ENCODE results near the gene CMPK2. TPM values are rescaled to one million over a fixed set of nuclear protein-coding genes. Genes with fewer than 3 reads are reported as not detected.

Gene CMPK2
- total RNA-seq: 1 to 10 TPM; 2.9 to 9.7 (median 8.0) TPM

DNA sequence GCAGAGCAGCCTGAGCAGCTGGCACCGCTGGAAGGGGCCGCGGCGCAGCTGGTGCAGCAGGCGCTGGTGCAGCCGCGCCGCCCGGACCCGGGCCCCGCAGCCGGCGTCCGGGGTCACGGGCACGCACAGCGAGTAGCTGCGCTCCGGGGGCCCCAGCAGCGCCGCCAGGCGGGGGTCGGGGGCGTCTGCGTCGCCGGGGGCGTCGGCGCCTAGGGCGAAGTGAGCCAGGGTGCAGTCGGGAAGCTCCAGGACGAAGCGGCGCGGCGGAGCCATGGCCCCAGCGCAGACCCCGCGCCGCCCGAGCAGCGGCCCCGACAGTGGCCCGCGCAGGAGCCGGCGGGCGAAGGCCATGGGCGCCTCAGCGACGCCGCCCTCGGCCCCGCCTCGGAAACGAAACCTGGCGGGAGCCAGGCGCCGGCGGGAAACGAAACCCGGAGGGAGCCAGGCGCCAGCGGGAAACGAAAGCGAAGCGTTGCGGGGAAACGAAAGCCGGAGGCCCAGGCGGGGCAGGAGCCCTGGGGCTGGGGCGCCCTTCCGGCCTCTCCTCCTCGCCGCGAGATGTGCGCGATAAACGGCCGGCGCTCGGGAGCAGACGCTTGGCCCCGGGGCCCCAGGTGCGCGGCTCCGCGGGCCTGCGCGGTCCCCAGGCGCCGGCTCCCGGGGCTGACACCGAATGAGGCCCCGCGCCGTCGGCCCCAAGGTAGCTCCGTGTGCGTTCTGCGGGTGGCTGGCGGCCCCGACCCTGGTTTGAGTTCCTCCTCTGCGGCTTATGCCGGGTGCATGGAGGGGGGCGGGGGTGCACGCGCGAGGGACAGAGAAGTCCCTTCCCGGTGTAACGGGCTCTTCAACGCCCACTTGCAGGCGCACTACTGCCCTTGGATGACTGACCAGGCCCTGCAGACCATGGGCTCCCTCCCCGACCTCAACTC is at the start of gene CMPK2:
TSS of gene CMPK2 (minus strand) at position 562 of the 929 bp plus-strand sequence. CDS start at position 351, 211 bp downstream.
- no peaks in the 10 kb centered on the region for H3K36me3 ChIP-seq
- no peaks in the 10 kb centered on the region for H3K27me3 ChIP-seq
- H3K4me3 ChIP-seq: peak within 1 kb of the TSS; percentile 49 to 64
- TF ChIP-seq POLR2A (IDR thresholded peaks at IDR 0.05): peak in 1 of 2 donors; percentile 34
- peak in 2 of 4 experiments; percentile 8 to 35 for TF ChIP-seq CTCF (IDR thresholded peaks at IDR 0.05)
- peaks cover 0 to 4% of the 10 kb centered on the region in 2 donors for H3K4me1 ChIP-seq
- peak within 1 kb of the TSS; percentile 77 to 85 for H3K27ac ChIP-seq
- peak; percentile 57 to 65 for DNase-seq
- H3K9me3 ChIP-seq: no peaks in the 10 kb centered on the region
- intact Hi-C loops (cut with DNase I; ENCODE audit: low total_unique reads): no loop called here

GRCh38 chr2:6915399-6915798 is 49.7 kb upstream of the CMPK2 start:
- DNase-seq: no peak
- Histone ChIP-seq H3K27ac (no peak overlapping the region), H3K4me1 (peaks cover 0 to 8% of the 10 kb centered on the region in 2 donors), H3K27me3 (no peaks in the 10 kb centered on the region), H3K9me3 (no peaks in the 10 kb centered on the region), H3K4me3 (no peak overlapping the region), H3K36me3 (no peaks in the 10 kb centered on the region)
- intact Hi-C loops (cut with DNase I; ENCODE audit: low total_unique reads): loop anchor here (10.0 kb wide), 1 partner anchor 119 kb away; no protein-coding TSS in a partner anchor
- no peak for TF ChIP-seq POLR2A (IDR thresholded peaks at IDR 0.05)
- TF ChIP-seq CTCF (IDR thresholded peaks at IDR 0.05): no peak

DNA sequence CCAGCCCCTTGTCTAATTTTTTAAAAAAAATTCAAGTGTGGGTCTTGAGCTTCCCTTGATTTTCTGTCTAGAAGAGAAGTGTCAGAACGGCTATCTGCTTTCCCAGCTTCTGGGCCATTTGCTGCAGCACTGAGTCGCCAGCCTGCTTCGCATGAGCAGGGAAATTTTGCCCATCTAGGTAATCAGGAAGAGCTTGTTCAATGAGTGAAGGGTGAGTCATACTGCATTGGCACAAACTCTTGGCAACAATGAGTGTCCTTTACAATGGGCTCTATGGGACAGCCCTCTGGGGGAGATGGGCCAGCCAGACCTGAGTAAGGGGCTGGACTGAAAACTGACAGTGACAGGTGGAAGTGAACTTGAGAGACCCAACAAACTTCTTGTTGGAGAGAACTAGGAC is 49.1 kb upstream of the CMPK2 start:
- H3K4me3 ChIP-seq: no peak overlapping the region
- no peak overlapping the region for H3K27ac ChIP-seq
- no peaks in the 10 kb centered on the region for H3K9me3 ChIP-seq
- H3K36me3 ChIP-seq: no peaks in the 10 kb centered on the region
- no peaks in the 10 kb centered on the region for H3K27me3 ChIP-seq
- intact Hi-C loops (cut with DNase I; ENCODE audit: low total_unique reads): loop anchor here (10.0 kb wide), 1 partner anchor 120 kb away; no protein-coding TSS in a partner anchor
- TF ChIP-seq CTCF (IDR thresholded peaks at IDR 0.05) (no peak), POLR2A (IDR thresholded peaks at IDR 0.05) (no peak)
- no peak for DNase-seq
- peaks cover 0 to 8% of the 10 kb centered on the region in 2 donors for H3K4me1 ChIP-seq

GRCh38 chr2:6913415-6914157 is 47.9 kb upstream of the CMPK2 start:
- Histone ChIP-seq H3K4me1 (no peaks in the 10 kb centered on the region), H3K4me3 (no peak overlapping the region), H3K9me3 (no peaks in the 10 kb centered on the region), H3K27me3 (no peaks in the 10 kb centered on the region), H3K36me3 (no peaks in the 10 kb centered on the region), H3K27ac (no peak overlapping the region)
- no peak for DNase-seq
- TF ChIP-seq POLR2A (IDR thresholded peaks at IDR 0.05) (no peak), CTCF (IDR thresholded peaks at IDR 0.05) (no peak)
- intact Hi-C loops (cut with DNase I; ENCODE audit: low total_unique reads): loop anchor here (10.0 kb wide), 1 partner anchor 121 kb away; no protein-coding TSS in a partner anchor

All from uterus (tissue), 4 donors.